Natural killer cell (primary cell): ENCODE measurements around the gene UBAC2. TPM values are rescaled to one million over a fixed set of nuclear protein-coding genes. Genes with fewer than 3 reads are reported as not detected.

Experiments
- ATAC-seq, 3 donors: fragments of 150-1000 bp in 2 of 3; fragments of 200-7000 bp in 1 of 3; cut with Tn5 transposase; 1 replicate in 1 of 3; 2 replicates in 2 of 3; pipeline ENCODE4 v1.10.0; 2021; ENCODE audit warnings: mild to moderate bottlenecking in 2 of 3, moderate library complexity in 2 of 3
- DNase-seq, 2 donors: peaks; one replicate each; pipeline versions ENCODE4 v3.0.0 to v3.0.0-alpha.2; 2013 to 2021; ENCODE audit warnings: mixed read lengths in 1 of 2
- H3K27ac ChIP-seq: one replicate; pipeline ENCODE4 v1.5.1; 2013; ENCODE audit warnings: mild to moderate bottlenecking, low read length
- H3K27me3 ChIP-seq: one replicate; pipeline ENCODE4 v1.6.1; 2013; ENCODE audit warnings: low read length; ENCODE audit not compliant: control insufficient read depth, insufficient read depth
- H3K36me3 ChIP-seq: one replicate; pipeline ENCODE4 v1.6.1; 2013; ENCODE audit warnings: low read length; ENCODE audit not compliant: control insufficient read depth, insufficient read depth
- H3K4me1 ChIP-seq: one replicate; pipeline ENCODE4 v1.6.1; 2013; ENCODE audit warnings: low read length; ENCODE audit not compliant: control insufficient read depth, insufficient read depth
- H3K4me3 ChIP-seq: one replicate; pipeline ENCODE4 v1.5.1; 2013; ENCODE audit warnings: low read length
- H3K9me3 ChIP-seq: one replicate; pipeline ENCODE4 v1.6.1; 2013; ENCODE audit warnings: low read length; ENCODE audit not compliant: control insufficient read depth, insufficient read depth
- H3K27ac Mint-ChIP-seq, 2 donors: one replicate each; pipeline ENCODE4 v1.8.0; 2022; ENCODE audit warnings: mild to moderate bottlenecking in 2 of 2, mixed read lengths in 2 of 2, moderate library complexity in 1 of 2
- H3K27me3 Mint-ChIP-seq, 2 donors: one replicate each; pipeline ENCODE4 v1.8.0; 2022; ENCODE audit warnings: low read depth in 2 of 2, mixed read lengths in 2 of 2
- H3K36me3 Mint-ChIP-seq: one replicate; pipeline ENCODE4 v1.8.0; 2022; ENCODE audit warnings: mixed read lengths
- H3K4me1 Mint-ChIP-seq, 2 donors: one replicate each; pipeline ENCODE4 v1.8.0; 2022; ENCODE audit warnings: mixed read lengths in 2 of 2
- H3K4me3 Mint-ChIP-seq: one replicate; pipeline ENCODE4 v1.8.0; 2022; ENCODE audit warnings: mild to moderate bottlenecking, moderate library complexity, mixed read lengths
- H3K9me3 Mint-ChIP-seq, 2 donors: one replicate each; pipeline ENCODE4 v1.8.0; 2022; ENCODE audit warnings: mixed read lengths in 2 of 2
- whole genome bisulfite sequencing: methylation state at CpG from one replicate; pipeline ENCODE4 v1.1.7; 2013; ENCODE audit warnings: missing lambda C conversion rate; ENCODE audit not compliant: insufficient coverage; 5-methylcytosine and 5-hydroxymethylcytosine counted together
- intact Hi-C: fragments of 100-400 bp; cut with micrococcal nuclease; formaldehyde crosslinking; loops from one replicate; pipeline ENCODE4 v1.14.2; 2022
- total RNA-seq, 4 donors: library from RNA; stranded (reverse); fragments of 120-200 nt in 1 of 4; gene quantifications; one replicate each; pipeline versions ENCODE4 v1.2.3 to v1.2.4, GENCODE V29; 2013 to 2022
- TF ChIP-seq, protein P1 (sequence below): fragments of 200-600 bp; IDR thresholded peaks from one replicate; pipeline ENCODE4 v1.8.0; 2022; ENCODE audit warnings: antibody characterized with exemption

UBAC2 gene
- total RNA-seq, 3 donors from 2014 or later (not counting 1 experiment from before 2014, with no cell fraction given), result 50.6 to 59.1 (median 56.4) TPM

DNA sequence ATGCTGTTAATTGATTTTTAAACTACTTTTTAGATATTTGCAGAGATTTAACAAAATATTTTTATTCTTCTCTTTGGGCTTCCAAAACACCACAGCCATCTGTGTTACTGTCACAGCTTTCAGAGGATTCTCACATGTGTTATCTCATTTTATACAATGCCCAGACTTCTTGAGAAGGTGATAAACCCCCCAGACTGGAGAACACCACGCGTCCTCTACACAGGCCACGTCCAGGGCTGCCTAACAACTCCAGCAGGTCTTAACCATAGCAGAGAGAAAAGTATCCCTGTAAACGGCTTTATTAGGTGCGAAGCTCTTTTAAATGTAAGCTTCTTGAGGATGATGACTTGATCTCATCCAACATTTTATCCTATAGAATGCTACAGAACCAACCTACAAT is 104.5 kb downstream of the UBAC2 start:
- Histone ChIP-seq H3K27me3 (no peaks in the 10 kb centered on the region), H3K4me3 (peak overlapping the region; percentile 40), H3K27ac (peak overlapping the region; percentile 73), H3K36me3 (peaks cover 19% of the 10 kb centered on the region), H3K9me3 (no peaks in the 10 kb centered on the region), H3K4me1 (peaks cover 40% of the 10 kb centered on the region)
- no peaks in the 10 kb centered on the region for H3K9me3 Mint-ChIP-seq
- peaks cover 8% of the 10 kb centered on the region for H3K36me3 Mint-ChIP-seq
- ATAC-seq (no peak), DNase-seq (no peak)
- WGBS, result 27% methylated on average over 3 of the region's 5 CpGs
- peak overlapping the region in 1 of 2 donors; percentile 61 for H3K27ac Mint-ChIP-seq
- H3K4me3 Mint-ChIP-seq, result peak overlapping the region; percentile 38
- no peaks in the 10 kb centered on the region for H3K27me3 Mint-ChIP-seq
- peaks cover 55 to 68% of the 10 kb centered on the region in 2 donors for H3K4me1 Mint-ChIP-seq
- TF ChIP-seq, protein P1, sequence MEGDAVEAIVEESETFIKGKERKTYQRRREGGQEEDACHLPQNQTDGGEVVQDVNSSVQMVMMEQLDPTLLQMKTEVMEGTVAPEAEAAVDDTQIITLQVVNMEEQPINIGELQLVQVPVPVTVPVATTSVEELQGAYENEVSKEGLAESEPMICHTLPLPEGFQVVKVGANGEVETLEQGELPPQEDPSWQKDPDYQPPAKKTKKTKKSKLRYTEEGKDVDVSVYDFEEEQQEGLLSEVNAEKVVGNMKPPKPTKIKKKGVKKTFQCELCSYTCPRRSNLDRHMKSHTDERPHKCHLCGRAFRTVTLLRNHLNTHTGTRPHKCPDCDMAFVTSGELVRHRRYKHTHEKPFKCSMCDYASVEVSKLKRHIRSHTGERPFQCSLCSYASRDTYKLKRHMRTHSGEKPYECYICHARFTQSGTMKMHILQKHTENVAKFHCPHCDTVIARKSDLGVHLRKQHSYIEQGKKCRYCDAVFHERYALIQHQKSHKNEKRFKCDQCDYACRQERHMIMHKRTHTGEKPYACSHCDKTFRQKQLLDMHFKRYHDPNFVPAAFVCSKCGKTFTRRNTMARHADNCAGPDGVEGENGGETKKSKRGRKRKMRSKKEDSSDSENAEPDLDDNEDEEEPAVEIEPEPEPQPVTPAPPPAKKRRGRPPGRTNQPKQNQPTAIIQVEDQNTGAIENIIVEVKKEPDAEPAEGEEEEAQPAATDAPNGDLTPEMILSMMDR, result no peak
- intact Hi-C loops, result loop anchor here (5.0 kb wide), 1 partner anchor 47 kb away; no protein-coding TSS in a partner anchor

DNA sequence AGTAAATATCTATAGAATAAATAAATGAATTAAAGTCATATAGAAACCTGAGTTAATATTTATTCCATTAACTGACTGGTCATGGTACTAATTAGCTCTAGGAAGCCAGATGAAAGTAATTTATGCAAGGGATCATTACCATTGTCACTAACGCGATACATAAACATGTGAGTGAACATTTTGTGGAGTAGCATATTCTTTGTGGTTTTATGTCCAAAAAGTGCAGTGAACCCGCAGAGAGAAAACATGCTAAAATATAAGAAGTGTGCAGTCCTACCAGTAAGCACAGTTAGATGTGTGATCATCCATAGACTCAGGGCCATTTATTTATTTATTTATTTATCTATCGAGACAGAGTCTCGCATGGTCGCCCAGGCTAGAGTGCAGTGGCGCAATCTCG is 104.9 kb downstream of the UBAC2 start:
- Mint-ChIP-seq H3K27ac (peak overlapping the region; percentile 61 to 64), H3K27me3 (no peaks in the 10 kb centered on the region), H3K4me1 (peaks cover 50 to 64% of the 10 kb centered on the region in 2 donors), H3K36me3 (peaks cover 8% of the 10 kb centered on the region), H3K9me3 (no peaks in the 10 kb centered on the region), H3K4me3 (no peak overlapping the region)
- 41% methylated on average over 8 of the region's 8 CpGs for WGBS
- ATAC-seq, result no peak
- Histone ChIP-seq H3K36me3 (peaks cover 16% of the 10 kb centered on the region), H3K27ac (peak overlapping the region; percentile 73), H3K9me3 (no peaks in the 10 kb centered on the region), H3K4me1 (peaks cover 39% of the 10 kb centered on the region), H3K27me3 (no peaks in the 10 kb centered on the region), H3K4me3 (peak overlapping the region; percentile 40)
- intact Hi-C loops, result loop anchor here (5.0 kb wide), 1 partner anchor 47 kb away; no protein-coding TSS in a partner anchor
- TF ChIP-seq, protein P1, result no peak
- no peak for DNase-seq

DNA sequence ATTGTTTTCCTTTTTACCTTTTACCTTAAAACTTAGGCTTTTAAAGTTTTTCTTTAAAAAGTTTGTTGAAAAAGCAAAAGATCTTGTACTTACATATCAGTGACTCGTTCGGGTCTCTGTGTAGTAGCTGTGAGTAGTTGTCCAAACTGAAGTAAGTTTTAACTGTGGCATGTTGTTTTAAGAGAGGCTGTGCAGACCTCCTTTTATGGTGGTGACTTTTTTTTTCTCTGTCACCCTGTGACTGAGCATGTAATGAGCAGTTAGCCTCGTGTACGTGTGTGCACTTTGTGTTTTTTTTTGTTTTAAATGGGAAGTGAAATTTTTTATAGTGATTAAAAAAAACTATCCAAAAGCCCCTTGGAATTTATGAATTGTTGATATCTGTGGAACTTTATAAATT is 106.6 kb downstream of the UBAC2 start, which contains the start of gene GPR183:
GPR183 (minus strand) TSS at position 153 of the 400 bp plus-strand sequence. CDS start 11,254 bp downstream, outside the sequence.
- peaks cover 46 to 64% of the 10 kb centered on the region in 2 donors for H3K4me1 Mint-ChIP-seq
- intact Hi-C loops, result loop anchor here (5.0 kb wide), 1 partner anchor 45 kb away; no protein-coding TSS in a partner anchor
- no peaks in the 10 kb centered on the region for H3K9me3 Mint-ChIP-seq
- peak within 1 kb of the TSS; percentile 61 for H3K4me3 Mint-ChIP-seq
- Histone ChIP-seq H3K27ac (peak within 1 kb of the TSS; percentile 73), H3K36me3 (peaks cover 16% of the 10 kb centered on the region), H3K27me3 (no peaks in the 10 kb centered on the region), H3K4me3 (peak within 1 kb of the TSS; percentile 40), H3K4me1 (peaks cover 33% of the 10 kb centered on the region), H3K9me3 (no peaks in the 10 kb centered on the region)
- DNase-seq (peak in 1 of 2 donors; percentile 84), ATAC-seq (peak; percentile 71 to 81 (median 80))
- TF ChIP-seq, protein P1, result no peak
- H3K27me3 Mint-ChIP-seq, result no peaks in the 10 kb centered on the region
- H3K27ac Mint-ChIP-seq, result peak within 1 kb of the TSS; percentile 61 to 64
- H3K36me3 Mint-ChIP-seq, result peaks cover 8% of the 10 kb centered on the region
- 7% methylated on average over 2 of the region's 4 CpGs for WGBS
